Osteoblast (primary cell): ENCODE results near the gene TXNRD3. TPM values are rescaled to one million over a fixed set of nuclear protein-coding genes. Genes with fewer than 3 reads are reported as not detected.

Source experiments
- DNase-seq: peaks from one replicate; pipeline ENCODE4 v3.0.0; 2011; ENCODE audit warnings: low spot score, mixed read lengths; ENCODE audit not compliant: insufficient read length; ENCODE audit errors: missing footprints
- H2AFZ ChIP-seq: 2 replicates; pipeline ENCODE4 v1.6.0; 2011; ENCODE audit warnings: mild to moderate bottlenecking, low read length
- H3K27ac ChIP-seq: 2 replicates; pipeline ENCODE4 v1.5.1; 2011; ENCODE audit warnings: mild to moderate bottlenecking, low read depth, low read length, moderate library complexity
- H3K27me3 ChIP-seq: 2 replicates; pipeline ENCODE4 v1.6.0; 2012; ENCODE audit warnings: mild to moderate bottlenecking, control low read depth, inconsistent platforms, low read length, moderate library complexity; ENCODE audit not compliant: insufficient read depth
- H3K36me3 ChIP-seq: 2 replicates; pipeline ENCODE4 v1.5.1; 2011; ENCODE audit warnings: mild to moderate bottlenecking, low read length, control low read depth, moderate library complexity; ENCODE audit not compliant: insufficient read depth
- H3K4me1 ChIP-seq: 2 replicates; pipeline ENCODE4 v1.5.1; 2011; ENCODE audit warnings: mild to moderate bottlenecking, low read length, control low read depth, moderate library complexity; ENCODE audit not compliant: insufficient read depth
- H3K4me2 ChIP-seq: 2 replicates; pipeline ENCODE4 v1.6.0; 2011; ENCODE audit warnings: mild to moderate bottlenecking, low read length; ENCODE audit not compliant: insufficient read depth
- H3K4me3 ChIP-seq: fragments of 200-600 bp; sonication (generic); 3 replicates; pipeline ENCODE4 v1.5.1; 2012; ENCODE audit warnings: mild to moderate bottlenecking, low read length, inconsistent platforms; ENCODE audit not compliant: insufficient read depth
- H3K79me2 ChIP-seq: 2 replicates; pipeline ENCODE4 v1.6.0; 2012; ENCODE audit warnings: mild to moderate bottlenecking, low read length, control low read depth, inconsistent platforms; ENCODE audit not compliant: insufficient read depth
- H3K9me3 ChIP-seq: 2 replicates; pipeline ENCODE4 v1.5.1; 2011; ENCODE audit warnings: low read depth, low read length, control low read depth
- H4K20me1 ChIP-seq: 2 replicates; pipeline ENCODE4 v1.6.0; 2012; ENCODE audit warnings: mild to moderate bottlenecking, low read length, control low read depth; ENCODE audit not compliant: insufficient read depth
- CTCF ChIP-seq: IDR thresholded peaks from 2 replicates; pipeline ENCODE4 v1.5.1; 2011; ENCODE audit warnings: mild to moderate bottlenecking, low read depth, low read length, moderate library complexity; ENCODE audit errors: extremely low read depth
- total RNA-seq: library from RNA; depleted of rRNA; stranded (reverse); fragments of >200 nt; gene quantifications from 2 replicates; pipeline ENCODE4 v1.2.3, GENCODE V29; 2012

Gene TXNRD3
- total RNA-seq, 1 donor, result 18.1 TPM

GRCh38 chr3:126678693-126679317 is 23.9 kb upstream of the TXNRD3 start:
- no peaks in the 10 kb centered on the region for H3K79me2 ChIP-seq
- no peak overlapping the region for H2AFZ ChIP-seq
- H3K27me3 ChIP-seq, result peaks cover 49% of the 10 kb centered on the region
- H3K4me1 ChIP-seq, result peaks cover 11% of the 10 kb centered on the region
- DNase-seq, result no peak
- no peaks in the 10 kb centered on the region for H3K9me3 ChIP-seq
- no peaks in the 10 kb centered on the region for H4K20me1 ChIP-seq
- H3K4me2 ChIP-seq, result peak overlapping the region; percentile 77
- TF ChIP-seq CTCF, result no peak
- no peak overlapping the region for H3K27ac ChIP-seq
- no peak overlapping the region for H3K4me3 ChIP-seq
- no peaks in the 10 kb centered on the region for H3K36me3 ChIP-seq

GRCh38 chr3:126677862-126678503 is 23.1 kb upstream of the TXNRD3 start:
- H2AFZ ChIP-seq, result no peak overlapping the region
- peaks cover 7% of the 10 kb centered on the region for H3K4me1 ChIP-seq
- H4K20me1 ChIP-seq, result no peaks in the 10 kb centered on the region
- peaks cover 50% of the 10 kb centered on the region for H3K27me3 ChIP-seq
- no peak overlapping the region for H3K4me3 ChIP-seq
- H3K27ac ChIP-seq, result no peak overlapping the region
- DNase-seq, result no peak
- TF ChIP-seq CTCF, result no peak
- H3K9me3 ChIP-seq, result no peaks in the 10 kb centered on the region
- H3K79me2 ChIP-seq, result no peaks in the 10 kb centered on the region
- no peak overlapping the region for H3K4me2 ChIP-seq
- no peaks in the 10 kb centered on the region for H3K36me3 ChIP-seq

GRCh38 chr3:126676919-126677705 is 22.2 kb upstream of the TXNRD3 start:
- no peak overlapping the region for H2AFZ ChIP-seq
- peak; percentile 89 for DNase-seq
- no peaks in the 10 kb centered on the region for H4K20me1 ChIP-seq
- no peak overlapping the region for H3K4me3 ChIP-seq
- H3K36me3 ChIP-seq, result no peaks in the 10 kb centered on the region
- no peak for TF ChIP-seq CTCF
- no peak overlapping the region for H3K4me2 ChIP-seq
- H3K9me3 ChIP-seq, result no peaks in the 10 kb centered on the region
- no peaks in the 10 kb centered on the region for H3K79me2 ChIP-seq
- H3K27ac ChIP-seq, result no peak overlapping the region
- H3K27me3 ChIP-seq, result peaks cover 42% of the 10 kb centered on the region
- peaks cover 7% of the 10 kb centered on the region for H3K4me1 ChIP-seq

GRCh38 chr3:126672741-126673140 is 17.8 kb upstream of the TXNRD3 start:
- Histone ChIP-seq H3K4me3 (no peak overlapping the region), H4K20me1 (no peaks in the 10 kb centered on the region)
- TF ChIP-seq CTCF, result no peak

More at GRCh38 chr3:126672741-126673140, 17.8 kb upstream of the TXNRD3 start:
- DNase-seq, result no peak
- H3K9me3 ChIP-seq, result no peaks in the 10 kb centered on the region
- H3K4me2 ChIP-seq, result no peak overlapping the region
- no peak overlapping the region for H2AFZ ChIP-seq
- peaks cover 14% of the 10 kb centered on the region for H3K27me3 ChIP-seq
- H3K4me1 ChIP-seq, result no peaks in the 10 kb centered on the region
- H3K36me3 ChIP-seq, result no peaks in the 10 kb centered on the region
- no peaks in the 10 kb centered on the region for H3K79me2 ChIP-seq
- H3K27ac ChIP-seq, result no peak overlapping the region
